Neural crest cell (in vitro differentiated cells): ENCODE data around the gene GAR1. TPM values are rescaled to one million over a fixed set of nuclear protein-coding genes. Genes with fewer than 3 reads are reported as not detected.
"Not testable (repeated sequence)": the region's sequence is repeated elsewhere in the genome, so short reads cannot be mapped to it uniquely, and the experiment has no call there.

Experiments used
- DNase-seq: peaks from one replicate; pipeline ENCODE4 v3.0.0; 2021; ENCODE audit warnings: low read depth, mixed read lengths, low spot score
- H3K27ac Mint-ChIP-seq: one replicate; pipeline ENCODE4 v1.8.0; 2021; ENCODE audit warnings: mild to moderate bottlenecking, mixed read lengths; ENCODE audit not compliant: unreplicated experiment
- H3K27me3 Mint-ChIP-seq: 2 replicates; pipeline ENCODE4 v1.8.0; 2021; ENCODE audit warnings: low read depth, mild to moderate bottlenecking, mixed read lengths
- H3K36me3 Mint-ChIP-seq: 2 replicates; pipeline ENCODE4 v1.8.0; 2021; ENCODE audit warnings: low read depth, mild to moderate bottlenecking, mixed read lengths
- H3K4me1 Mint-ChIP-seq: 2 replicates; pipeline ENCODE4 v1.8.0; 2021; ENCODE audit warnings: mixed read lengths
- H3K4me3 Mint-ChIP-seq: one replicate; pipeline ENCODE4 v1.8.0; 2021; ENCODE audit warnings: mild to moderate bottlenecking, mixed read lengths
- H3K9me3 Mint-ChIP-seq: 2 replicates; pipeline ENCODE4 v1.8.0; 2021; ENCODE audit warnings: mixed read lengths
- CTCF ChIP-seq: fragments of 200-600 bp; sonication (generic); conservative IDR thresholded peaks from 2 replicates; pipeline ENCODE4 v1.5.0; 2021; ENCODE audit warnings: antibody characterized with exemption, mild to moderate bottlenecking
- total RNA-seq: library from RNA; stranded (reverse); gene quantifications from 2 replicates; pipeline ENCODE4 v1.2.1, GENCODE V29; 2021

GAR1 gene
- total RNA-seq, 1 donor from 2014 or later = 25.0 TPM

- TF ChIP-seq CTCF = no peak
- Mint-ChIP-seq H3K36me3 (no peaks in the 10 kb centered on the region), H3K27ac (no peak overlapping the region), H3K27me3 (no peaks in the 10 kb centered on the region), H3K4me3 (no peak overlapping the region), H3K9me3 (no peaks in the 10 kb centered on the region), H3K4me1 (peaks cover 20% of the 10 kb centered on the region)
- DNase-seq = no peak
Measured at GRCh38 chr4:109846395-109847098, 31.0 kb downstream of the GAR1 start.

GRCh38 chr4:109847896-109848442 is 32.4 kb downstream of the GAR1 start, which contains the start of gene LRIT3:
LRIT3 (plus strand) TSS chr4:109848107; CDS start chr4:109848202, 95 bp downstream.
- Mint-ChIP-seq H3K9me3 (peaks cover under 1% of the 10 kb centered on the region), H3K4me1 (peaks cover 20% of the 10 kb centered on the region), H3K4me3 (no peak within 1 kb of the TSS), H3K27me3 (no peaks in the 10 kb centered on the region), H3K27ac (no peak within 1 kb of the TSS), H3K36me3 (peaks cover under 1% of the 10 kb centered on the region)
- no peak for DNase-seq
- TF ChIP-seq CTCF = no peak

- Mint-ChIP-seq H3K27me3 (no peaks in the 10 kb centered on the region), H3K4me3 (no peak overlapping the region), H3K9me3 (peaks cover 5% of the 10 kb centered on the region), H3K4me1 (peaks cover 20% of the 10 kb centered on the region), H3K27ac (no peak overlapping the region), H3K36me3 (peaks cover 3% of the 10 kb centered on the region)
- TF ChIP-seq CTCF = no peak
- no peak for DNase-seq
Measured at GRCh38 chr4:109848501-109848900, 32.9 kb downstream of the GAR1 start.

- no peak for DNase-seq
- no peaks in the 10 kb centered on the region for H3K27me3 Mint-ChIP-seq
- no peak overlapping the region for H3K27ac Mint-ChIP-seq
- peaks cover 16% of the 10 kb centered on the region for H3K4me1 Mint-ChIP-seq
- peaks cover 3% of the 10 kb centered on the region for H3K36me3 Mint-ChIP-seq
- H3K9me3 Mint-ChIP-seq = peaks cover 6% of the 10 kb centered on the region
- no peak overlapping the region for H3K4me3 Mint-ChIP-seq
- no peak for TF ChIP-seq CTCF
Measured at GRCh38 chr4:109850601-109851000, 35.0 kb downstream of the GAR1 start.

GRCh38 chr4:109859426-109860300 is 44.1 kb downstream of the GAR1 start:
- Mint-ChIP-seq H3K9me3 (peaks cover 19% of the 10 kb centered on the region), H3K36me3 (peaks cover 13% of the 10 kb centered on the region)
- H3K4me3 Mint-ChIP-seq, DNase-seq, H3K27me3 Mint-ChIP-seq, H3K27ac Mint-ChIP-seq, H3K4me1 Mint-ChIP-seq: not testable (repeated sequence)
